GM18519 (cell line): ENCODE results near the gene TUT1.
"Not testable (repeated sequence)": the region's sequence is repeated elsewhere in the genome, so short reads cannot be mapped to it uniquely, and the experiment has no call there.

Experiments
- ATAC-seq: cut with Tn5 transposase; IDR thresholded peaks from one replicate; pipeline ENCODE4 v1.9.1; 2021; ENCODE audit warnings: mild to moderate bottlenecking, moderate library complexity; ENCODE audit not compliant: unreplicated experiment, low FRiP score

Gene TUT1

GRCh38 chr11:62578541-62578940 is 12.8 kb downstream of the TUT1 start:
- ATAC-seq = no peak

- no peak for ATAC-seq
These were observed 14.1 kb downstream of the TUT1 start for GRCh38 chr11:62577046-62577714.

- no peak for ATAC-seq
These were observed 15.5 kb downstream of the TUT1 start for GRCh38 chr11:62575837-62576236.

- no peak for ATAC-seq
These were observed 16.2 kb downstream of the TUT1 start for GRCh38 chr11:62575156-62575555.

GRCh38 chr11:62574363-62575071 is 16.8 kb downstream of the TUT1 start:
- no peak for ATAC-seq

- ATAC-seq = peak; percentile 70
These were observed 17.5 kb downstream of the TUT1 start, which contains the start of gene EEF1G for GRCh38 chr11:62573592-62574362. Gene EEF1G (minus strand): TSS chr11:62573891. CDS start chr11:62573842, 49 bp downstream.

GRCh38 chr11:62573006-62573591 is 18.2 kb downstream of the TUT1 start:
- no peak for ATAC-seq

- no peak for ATAC-seq
These were observed 18.9 kb downstream of the TUT1 start for GRCh38 chr11:62572431-62572830.

- ATAC-seq = not testable (repeated sequence)
These were observed 19.8 kb downstream of the TUT1 start for GRCh38 chr11:62571493-62571892.

- not testable (repeated sequence) for ATAC-seq
These were observed 20.4 kb downstream of the TUT1 start for GRCh38 chr11:62570903-62571302.

- no peak for ATAC-seq
These were observed 21.7 kb downstream of the TUT1 start for GRCh38 chr11:62569611-62570010.

- no peak for ATAC-seq
These were observed 24.2 kb downstream of the TUT1 start for GRCh38 chr11:62567018-62567633.

- no peak for ATAC-seq
These were observed 25.1 kb downstream of the TUT1 start for GRCh38 chr11:62566247-62566646.

- no peak for ATAC-seq
These were observed 26.1 kb downstream of the TUT1 start for GRCh38 chr11:62565100-62565802.

- ATAC-seq = not testable (repeated sequence)
These were observed 29.6 kb downstream of the TUT1 start for GRCh38 chr11:62561677-62562230.

- ATAC-seq = no peak
These were observed 30.7 kb downstream of the TUT1 start for GRCh38 chr11:62560566-62561103.

GRCh38 chr11:62559626-62560025 is 31.7 kb downstream of the TUT1 start:
- ATAC-seq = not testable (repeated sequence)

GRCh38 chr11:62559204-62559603 is 32.1 kb downstream of the TUT1 start:
- no peak for ATAC-seq

- ATAC-seq = no peak
These were observed 32.7 kb downstream of the TUT1 start for GRCh38 chr11:62558669-62559068.
